ENCODE measurements around the gene PTPRT. TPM values are rescaled to one million over a fixed set of nuclear protein-coding genes. Genes with fewer than 3 reads are reported as not detected.

The PTPRT gene
- total and polyA plus RNA-seq, 2 experiments from 2014 or later, result not detected

- Histone ChIP-seq H3F3A (replicated peaks; ENCODE audit: low read depth) (no peaks in the 10 kb centered on the region), H3K4me3 (no peak overlapping the region), H4K20me1 (replicated peaks; ENCODE audit: insufficient read depth) (no peaks in the 10 kb centered on the region), H3K4me2 (no peak overlapping the region), H2AFZ (no peak overlapping the region), H3K36me3 (ENCODE audit: insufficient read depth) (0 out of 2 replicates have a peak, but pooled peaks cover 13% of the 10 kb centered on the region), H3K27me3 (ENCODE audit: insufficient read depth) (no peaks in the 10 kb centered on the region), H3K9me2 (ENCODE audit: insufficient read depth) (no peaks in the 10 kb centered on the region), H3K79me2 (replicated peaks; ENCODE audit: insufficient read depth) (no peaks in the 10 kb centered on the region), H3K4me1 (ENCODE audit: insufficient read depth) (no peaks in the 10 kb centered on the region), H3K27ac (ENCODE audit: low read depth) (no peak overlapping the region)
- ATAC-seq (no peak), DNase-seq (ENCODE audit: low spot score) (no peak)
- H3K27ac Mint-ChIP-seq, result no peak overlapping the region
- no peaks in the 10 kb centered on the region for H3K4me1 Mint-ChIP-seq
- no peaks in the 10 kb centered on the region for H3K27me3 Mint-ChIP-seq (ENCODE audit: insufficient read depth, low read depth, poor library complexity)
- peaks cover 94% of the 10 kb centered on the region for H3K9me3 Mint-ChIP-seq
- no peak for TF ChIP-seq EZH2 (IDR thresholded peaks at IDR 0.05; ENCODE audit: low read depth, unreplicated experiment)
- no peak for TF ChIP-seq CTCF (conservative IDR thresholded peaks at IDR 0.05; ENCODE audit: low read depth in 2 of 2)
- TF ChIP-seq REST (IDR thresholded peaks at IDR 0.05; ENCODE audit: unreplicated experiment), result no peak
- TF ChIP-seq JUNB (IDR thresholded peaks at IDR 0.05; ENCODE audit: unreplicated experiment), result no peak
- no peak for TF ChIP-seq NANOG (IDR thresholded peaks at IDR 0.05; ENCODE audit: borderline replicate concordance)
- TF ChIP-seq ZNF331 (CRISPR knock-in tag; IDR thresholded peaks at IDR 0.05; ENCODE audit: low read depth), result no peak
- TF ChIP-seq STAT1 (IDR thresholded peaks at IDR 0.05; ENCODE audit: unreplicated experiment), result no peak
- no peak for TF ChIP-seq ZNF462 (CRISPR knock-in tag; IDR thresholded peaks at IDR 0.05)
- TF ChIP-seq ETS1 (IDR thresholded peaks at IDR 0.05), result no peak
- TF ChIP-seq ZNF114 (CRISPR knock-in tag; IDR thresholded peaks at IDR 0.05), result no peak
- no peak for TF ChIP-seq POLR2AphosphoS5 (IDR thresholded peaks at IDR 0.05; ENCODE audit: low read depth)
- TF ChIP-seq EZH2phosphoT487 (IDR thresholded peaks at IDR 0.05; ENCODE audit: unreplicated experiment), result no peak
- H3K36me3 Mint-ChIP-seq (ENCODE audit: low read depth), result peaks cover 21% of the 10 kb centered on the region
- no peak overlapping the region for H3K4me3 Mint-ChIP-seq
Measured at GRCh38 chr20:42193119-42193518, 996.6 kb downstream of the PTPRT start.
